ENCODE measurements around the gene KRTAP10-2.
"Not testable (repeated sequence)": the region's sequence is repeated elsewhere in the genome, so short reads cannot be mapped to it uniquely, and the experiment has no call there.

KRTAP10-2 gene

DNA sequence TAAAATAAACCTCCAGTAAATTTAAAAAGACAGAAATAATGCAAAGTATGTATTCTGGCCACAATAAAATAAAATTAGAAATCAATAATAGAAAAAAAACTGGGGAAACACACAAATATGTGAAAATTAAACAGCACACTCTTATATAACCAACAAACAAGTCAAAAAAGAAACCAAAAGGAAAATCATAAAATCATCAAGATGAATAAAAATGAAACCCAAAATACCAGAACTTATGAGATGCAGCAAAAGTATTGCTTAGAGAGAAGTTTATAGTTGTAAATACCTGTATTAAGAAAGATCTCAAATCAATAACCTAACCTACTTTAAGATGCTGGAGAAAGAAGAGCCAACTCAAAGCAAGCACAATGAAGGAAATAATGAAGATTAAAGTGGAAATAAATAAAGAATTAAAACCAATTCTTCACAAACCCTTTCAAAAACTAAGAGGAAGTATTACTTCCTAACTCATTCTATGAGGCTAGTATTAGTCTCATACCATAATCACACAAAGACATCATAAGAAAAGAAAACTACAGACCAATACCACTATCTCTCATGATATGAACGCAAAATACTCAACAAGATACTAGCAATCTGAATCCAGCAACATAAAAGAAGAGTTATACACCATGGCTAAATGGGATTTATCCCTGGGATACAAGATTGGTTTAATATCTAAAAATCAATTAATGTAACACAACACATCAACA is 13.7 kb upstream of the KRTAP10-2 start:
- TF ChIP-seq, protein P1, sequence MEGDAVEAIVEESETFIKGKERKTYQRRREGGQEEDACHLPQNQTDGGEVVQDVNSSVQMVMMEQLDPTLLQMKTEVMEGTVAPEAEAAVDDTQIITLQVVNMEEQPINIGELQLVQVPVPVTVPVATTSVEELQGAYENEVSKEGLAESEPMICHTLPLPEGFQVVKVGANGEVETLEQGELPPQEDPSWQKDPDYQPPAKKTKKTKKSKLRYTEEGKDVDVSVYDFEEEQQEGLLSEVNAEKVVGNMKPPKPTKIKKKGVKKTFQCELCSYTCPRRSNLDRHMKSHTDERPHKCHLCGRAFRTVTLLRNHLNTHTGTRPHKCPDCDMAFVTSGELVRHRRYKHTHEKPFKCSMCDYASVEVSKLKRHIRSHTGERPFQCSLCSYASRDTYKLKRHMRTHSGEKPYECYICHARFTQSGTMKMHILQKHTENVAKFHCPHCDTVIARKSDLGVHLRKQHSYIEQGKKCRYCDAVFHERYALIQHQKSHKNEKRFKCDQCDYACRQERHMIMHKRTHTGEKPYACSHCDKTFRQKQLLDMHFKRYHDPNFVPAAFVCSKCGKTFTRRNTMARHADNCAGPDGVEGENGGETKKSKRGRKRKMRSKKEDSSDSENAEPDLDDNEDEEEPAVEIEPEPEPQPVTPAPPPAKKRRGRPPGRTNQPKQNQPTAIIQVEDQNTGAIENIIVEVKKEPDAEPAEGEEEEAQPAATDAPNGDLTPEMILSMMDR (conservative IDR thresholded peaks at IDR 0.05; ENCODE audit: low read depth): no peak
- POLR2A ChIA-PET (ENCODE audit: low non-redundant PET): no interaction called here
- CTCF ChIA-PET: no interaction called here
- DNase-seq (ENCODE audit: low spot score): no peak
- no peak overlapping the region for H3K27ac ChIP-seq

DNA sequence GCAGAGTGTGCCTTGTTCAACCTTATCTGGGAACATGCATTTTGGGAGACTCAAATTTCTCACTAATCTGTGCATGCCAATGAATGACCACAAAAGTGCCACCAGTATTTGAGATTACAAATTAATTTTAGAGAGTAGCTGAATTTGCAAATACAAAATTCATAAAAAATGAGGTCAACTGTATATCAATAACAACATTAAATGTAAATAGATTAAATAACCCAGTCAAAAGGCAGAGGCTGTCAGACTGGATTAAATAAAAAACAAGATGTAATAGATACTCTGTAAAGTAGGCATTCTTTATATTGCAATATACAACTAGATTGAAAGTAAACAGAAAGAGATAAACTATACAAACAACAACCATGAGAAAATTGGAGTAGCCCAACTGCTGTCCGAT is 12.8 kb upstream of the KRTAP10-2 start:
- ChIA-PET POLR2A (ENCODE audit: low non-redundant PET) (no interaction called here), CTCF (no interaction called here)
- H3K27ac ChIP-seq: no peak overlapping the region
- no peak for DNase-seq (ENCODE audit: low spot score)
- TF ChIP-seq, protein P1 (conservative IDR thresholded peaks at IDR 0.05; ENCODE audit: low read depth): no peak

DNA sequence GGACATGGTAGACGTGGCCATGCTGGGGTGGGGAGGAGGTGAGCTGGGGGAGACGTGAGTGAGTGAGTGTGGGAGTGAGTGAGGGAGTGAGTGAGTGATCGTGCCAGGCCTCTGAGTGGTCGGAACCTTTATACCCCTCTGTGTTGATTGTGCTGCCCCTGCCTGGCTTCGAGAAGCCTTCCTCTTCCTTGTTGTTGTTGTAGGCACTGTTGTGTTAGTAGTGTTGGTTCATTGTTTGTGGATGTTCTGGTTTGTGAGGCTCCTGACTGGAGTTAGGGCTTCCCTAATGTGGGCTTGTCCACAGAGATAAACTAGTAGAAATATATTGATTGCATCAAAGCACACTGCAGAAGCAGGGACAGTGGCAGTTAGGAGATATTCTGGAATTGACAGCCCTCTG is 7.4 kb upstream of the KRTAP10-2 start, which contains the start of gene KRTAP10-3:
TSS of gene KRTAP10-3 (minus strand) at position 101 of the 400 bp plus-strand sequence. CDS start at position 21, 80 bp downstream.
- ChIA-PET POLR2A (ENCODE audit: low non-redundant PET) (no interaction called here), CTCF (interaction anchor here (0.7 kb wide), 1 partner anchor 44 kb away, joined by 3 read pairs; no protein-coding TSS in a partner anchor)
- H3K27ac ChIP-seq: no peak within 1 kb of the TSS
- no peak for DNase-seq (ENCODE audit: low spot score)
- TF ChIP-seq, protein P1 (conservative IDR thresholded peaks at IDR 0.05; ENCODE audit: low read depth): no peak

DNA sequence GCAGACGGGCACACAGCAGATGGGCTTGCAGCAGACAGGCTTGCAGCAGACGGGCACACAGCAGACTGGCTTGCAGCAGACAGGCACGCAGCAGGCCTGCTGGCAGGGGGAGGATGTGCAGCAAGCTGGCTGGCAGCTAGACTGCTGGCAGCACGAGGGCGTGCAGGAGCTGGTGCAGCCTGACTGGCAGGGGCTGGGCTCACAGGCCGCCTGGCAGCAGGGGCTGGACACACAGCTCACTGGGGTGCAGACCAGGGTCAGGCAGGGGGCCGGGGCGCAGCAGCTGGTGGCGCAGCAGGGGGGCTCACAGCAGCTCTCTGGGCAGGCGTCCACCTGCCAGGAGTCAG is 7.0 kb upstream of the KRTAP10-2 start:
- POLR2A ChIA-PET (ENCODE audit: low non-redundant PET); DNase-seq (ENCODE audit: low spot score); H3K27ac ChIP-seq: not testable (repeated sequence)
- CTCF ChIA-PET: interaction anchor here (0.7 kb wide), 1 partner anchor 44 kb away, joined by 3 read pairs; no protein-coding TSS in a partner anchor

DNA sequence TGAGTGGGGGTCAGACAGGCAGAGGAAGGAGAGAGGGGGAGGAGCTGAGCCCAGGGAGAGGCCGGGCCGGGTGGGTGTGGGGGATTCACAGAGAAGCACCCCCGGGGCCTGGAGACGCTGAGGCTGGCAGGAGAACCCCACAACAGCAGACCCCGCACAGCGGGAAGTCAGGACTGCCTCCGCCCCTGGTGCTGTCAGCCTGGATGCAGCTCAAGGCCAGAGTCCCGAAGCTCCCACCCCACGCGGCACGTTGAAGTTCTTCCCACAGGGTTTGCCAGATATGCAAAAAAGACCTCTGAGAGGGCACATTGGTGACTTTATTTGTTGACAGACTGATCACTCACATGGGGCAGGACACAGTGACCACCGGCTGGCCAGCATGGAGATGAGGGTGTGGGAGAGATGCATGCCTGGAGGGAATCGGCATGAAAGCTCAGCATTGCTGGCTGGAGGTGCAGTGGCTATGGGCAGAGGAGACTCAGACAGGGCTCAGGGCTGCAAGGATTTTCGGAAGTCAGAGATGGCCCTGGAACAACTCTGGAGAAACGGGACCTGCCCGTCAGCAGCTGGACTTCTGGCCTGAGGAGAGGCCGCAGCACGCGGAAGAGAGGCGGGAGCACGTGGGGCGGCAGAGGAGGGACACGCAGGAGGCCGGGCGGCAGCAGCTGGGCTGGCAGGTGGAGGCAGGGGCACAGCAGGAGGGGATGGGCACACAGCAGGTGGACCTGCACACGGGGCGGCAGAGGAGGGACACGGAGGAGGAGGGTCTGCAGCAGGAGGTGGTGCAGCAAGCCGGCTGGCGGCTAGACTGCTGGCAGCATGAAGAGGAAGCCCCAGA is 6.4 kb upstream of the KRTAP10-2 start:
- ChIA-PET CTCF (interaction anchor here (0.6 to 0.8 kb wide), 3 partner anchors 41 to 167 kb away, joined by 3 to 4 read pairs (median 3); no protein-coding TSS in a partner anchor), POLR2A (ENCODE audit: low non-redundant PET) (no interaction called here)
- H3K27ac ChIP-seq: no peak overlapping the region

DNA sequence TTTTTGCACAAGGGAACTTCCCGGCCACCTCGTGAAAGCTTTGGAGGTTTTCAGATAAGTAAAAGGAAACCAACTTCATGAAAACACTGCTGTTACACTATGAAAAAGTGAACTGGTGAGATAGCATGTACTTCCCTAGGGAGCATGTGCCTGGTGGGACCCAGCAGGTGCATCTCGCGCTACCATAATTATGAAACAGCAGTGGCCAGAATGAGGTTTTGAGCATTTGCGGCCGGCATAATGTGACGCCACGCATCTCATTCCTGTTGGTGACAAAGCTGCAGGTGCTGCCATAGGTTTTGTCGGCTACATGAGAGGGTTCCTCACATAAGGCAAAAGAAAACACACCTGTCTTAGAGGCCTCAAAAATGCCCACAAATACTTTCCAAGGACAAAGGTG is 5.6 kb upstream of the KRTAP10-2 start:
- no peak for DNase-seq (ENCODE audit: low spot score)

More for the DNA sequence above, 6.4 kb upstream of the KRTAP10-2 start:
- DNase-seq (ENCODE audit: low spot score): no peak
- TF ChIP-seq, protein P1 (conservative IDR thresholded peaks at IDR 0.05; ENCODE audit: low read depth): no peak

More for the DNA sequence above, 5.6 kb upstream of the KRTAP10-2 start:
- TF ChIP-seq, protein P1 (conservative IDR thresholded peaks at IDR 0.05; ENCODE audit: low read depth): no peak
- POLR2A ChIA-PET (ENCODE audit: low non-redundant PET): no interaction called here
- H3K27ac ChIP-seq: no peak overlapping the region
- CTCF ChIA-PET: interaction anchor here (0.6 to 0.8 kb wide), 4 partner anchors 40 to 706 kb away, joined by 3 to 4 read pairs (median 4); no protein-coding TSS in a partner anchor
